Measurements from ENCODE around the gene GPAT2.
"Not testable (repeated sequence)": the region's sequence is repeated elsewhere in the genome, so short reads cannot be mapped to it uniquely, and the experiment has no call there.

Gene GPAT2

GRCh38 chr2:96022701-96023447 lies 11.8 kb downstream of the GPAT2 start:
- peak; percentile 70 for TF ChIP-seq CTCF (conservative IDR thresholded peaks at IDR 0.05; ENCODE audit: low read length)
- H3K9me3 ChIP-seq (ENCODE audit: insufficient read depth, low read depth, low read length); H3K4me1 ChIP-seq (ENCODE audit: insufficient read depth, low read length, poor library complexity, severe bottlenecking); H3K4me2 ChIP-seq (ENCODE audit: low read depth, low read length, poor library complexity, severe bottlenecking); H3F3A ChIP-seq (ENCODE audit: low read depth); H3K27me3 ChIP-seq (ENCODE audit: insufficient read depth, low read length, poor library complexity, severe bottlenecking); H3K79me2 ChIP-seq (ENCODE audit: insufficient read depth, low read length); H3K9ac ChIP-seq (ENCODE audit: low read depth, low read length, poor library complexity, severe bottlenecking); H3K36me3 ChIP-seq (ENCODE audit: insufficient read depth, low read length); H3K4me3 ChIP-seq (ENCODE audit: low read length, poor library complexity, severe bottlenecking); H2AFZ ChIP-seq (ENCODE audit: low read length); H3K9me2 ChIP-seq (replicated peaks; ENCODE audit: low read depth, low read length); H4K20me1 ChIP-seq (ENCODE audit: insufficient read depth, low read length, poor library complexity, severe bottlenecking): not testable (repeated sequence)

- H3K79me2 ChIP-seq (ENCODE audit: insufficient read depth, low read length); H3K27me3 ChIP-seq (ENCODE audit: insufficient read depth, low read length, poor library complexity, severe bottlenecking); H2AFZ ChIP-seq (ENCODE audit: low read length); H3F3A ChIP-seq (ENCODE audit: low read depth); H3K4me1 ChIP-seq (ENCODE audit: insufficient read depth, low read length, poor library complexity, severe bottlenecking); H3K36me3 ChIP-seq (ENCODE audit: insufficient read depth, low read length); H3K4me3 ChIP-seq (ENCODE audit: low read length, poor library complexity, severe bottlenecking); H3K4me2 ChIP-seq (ENCODE audit: low read depth, low read length, poor library complexity, severe bottlenecking); H3K9me3 ChIP-seq (ENCODE audit: insufficient read depth, low read depth, low read length); H3K9me2 ChIP-seq (replicated peaks; ENCODE audit: low read depth, low read length); H4K20me1 ChIP-seq (ENCODE audit: insufficient read depth, low read length, poor library complexity, severe bottlenecking); H3K9ac ChIP-seq (ENCODE audit: low read depth, low read length, poor library complexity, severe bottlenecking): not testable (repeated sequence)
Measured at GRCh38 chr2:96022126-96022525, 12.6 kb downstream of the GPAT2 start.

- not testable (repeated sequence) for H3K4me2 ChIP-seq (ENCODE audit: low read depth, low read length, poor library complexity, severe bottlenecking); H3F3A ChIP-seq (ENCODE audit: low read depth); H3K9me2 ChIP-seq (replicated peaks; ENCODE audit: low read depth, low read length); H3K4me3 ChIP-seq (ENCODE audit: low read length, poor library complexity, severe bottlenecking); H3K9me3 ChIP-seq (ENCODE audit: insufficient read depth, low read depth, low read length); H3K4me1 ChIP-seq (ENCODE audit: insufficient read depth, low read length, poor library complexity, severe bottlenecking); H3K27me3 ChIP-seq (ENCODE audit: insufficient read depth, low read length, poor library complexity, severe bottlenecking); H3K36me3 ChIP-seq (ENCODE audit: insufficient read depth, low read length); H4K20me1 ChIP-seq (ENCODE audit: insufficient read depth, low read length, poor library complexity, severe bottlenecking); H3K79me2 ChIP-seq (ENCODE audit: insufficient read depth, low read length); H2AFZ ChIP-seq (ENCODE audit: low read length); H3K9ac ChIP-seq (ENCODE audit: low read depth, low read length, poor library complexity, severe bottlenecking)
Measured at GRCh38 chr2:96021142-96021541, 13.6 kb downstream of the GPAT2 start.

GRCh38 chr2:96019909-96020590 lies 14.7 kb downstream of the GPAT2 start:
- not testable (repeated sequence) for H3F3A ChIP-seq (ENCODE audit: low read depth); H3K79me2 ChIP-seq (ENCODE audit: insufficient read depth, low read length); H3K9me2 ChIP-seq (replicated peaks; ENCODE audit: low read depth, low read length); H3K4me3 ChIP-seq (ENCODE audit: low read length, poor library complexity, severe bottlenecking); H3K9me3 ChIP-seq (ENCODE audit: insufficient read depth, low read depth, low read length); H3K36me3 ChIP-seq (ENCODE audit: insufficient read depth, low read length); H4K20me1 ChIP-seq (ENCODE audit: insufficient read depth, low read length, poor library complexity, severe bottlenecking); H3K4me1 ChIP-seq (ENCODE audit: insufficient read depth, low read length, poor library complexity, severe bottlenecking); H2AFZ ChIP-seq (ENCODE audit: low read length); H3K4me2 ChIP-seq (ENCODE audit: low read depth, low read length, poor library complexity, severe bottlenecking); H3K9ac ChIP-seq (ENCODE audit: low read depth, low read length, poor library complexity, severe bottlenecking); H3K27me3 ChIP-seq (ENCODE audit: insufficient read depth, low read length, poor library complexity, severe bottlenecking)

- not testable (repeated sequence) for H3F3A ChIP-seq (ENCODE audit: low read depth); H3K9ac ChIP-seq (ENCODE audit: low read depth, low read length, poor library complexity, severe bottlenecking); H3K36me3 ChIP-seq (ENCODE audit: insufficient read depth, low read length); H3K4me1 ChIP-seq (ENCODE audit: insufficient read depth, low read length, poor library complexity, severe bottlenecking); H3K4me2 ChIP-seq (ENCODE audit: low read depth, low read length, poor library complexity, severe bottlenecking); H4K20me1 ChIP-seq (ENCODE audit: insufficient read depth, low read length, poor library complexity, severe bottlenecking); H3K9me2 ChIP-seq (replicated peaks; ENCODE audit: low read depth, low read length); H3K9me3 ChIP-seq (ENCODE audit: insufficient read depth, low read depth, low read length); H3K27me3 ChIP-seq (ENCODE audit: insufficient read depth, low read length, poor library complexity, severe bottlenecking); H2AFZ ChIP-seq (ENCODE audit: low read length); H3K79me2 ChIP-seq (ENCODE audit: insufficient read depth, low read length); H3K4me3 ChIP-seq (ENCODE audit: low read length, poor library complexity, severe bottlenecking)
Measured at GRCh38 chr2:96016321-96016720, 18.4 kb downstream of the GPAT2 start.
